C4-2B (cell line): ENCODE data around the gene TRAPPC13.
"Not testable (repeated sequence)": the region's sequence is repeated elsewhere in the genome, so short reads cannot be mapped to it uniquely, and the experiment has no call there.

ENCODE experiments used
- H3K27ac ChIP-seq: fragments of 450-650 bp; 2 replicates; pipeline ENCODE4 v1.5.1; 2017
- ZFX ChIP-seq: fragments of 450-650 bp; IDR thresholded peaks from 2 replicates; pipeline ENCODE4 v1.6.1; 2017
- TF ChIP-seq, protein P1 (sequence below): fragments of 450-650 bp; conservative IDR thresholded peaks from 2 replicates; pipeline ENCODE4 v1.5.1; 2017; ENCODE audit warnings: mild to moderate bottlenecking

The TRAPPC13 gene

DNA sequence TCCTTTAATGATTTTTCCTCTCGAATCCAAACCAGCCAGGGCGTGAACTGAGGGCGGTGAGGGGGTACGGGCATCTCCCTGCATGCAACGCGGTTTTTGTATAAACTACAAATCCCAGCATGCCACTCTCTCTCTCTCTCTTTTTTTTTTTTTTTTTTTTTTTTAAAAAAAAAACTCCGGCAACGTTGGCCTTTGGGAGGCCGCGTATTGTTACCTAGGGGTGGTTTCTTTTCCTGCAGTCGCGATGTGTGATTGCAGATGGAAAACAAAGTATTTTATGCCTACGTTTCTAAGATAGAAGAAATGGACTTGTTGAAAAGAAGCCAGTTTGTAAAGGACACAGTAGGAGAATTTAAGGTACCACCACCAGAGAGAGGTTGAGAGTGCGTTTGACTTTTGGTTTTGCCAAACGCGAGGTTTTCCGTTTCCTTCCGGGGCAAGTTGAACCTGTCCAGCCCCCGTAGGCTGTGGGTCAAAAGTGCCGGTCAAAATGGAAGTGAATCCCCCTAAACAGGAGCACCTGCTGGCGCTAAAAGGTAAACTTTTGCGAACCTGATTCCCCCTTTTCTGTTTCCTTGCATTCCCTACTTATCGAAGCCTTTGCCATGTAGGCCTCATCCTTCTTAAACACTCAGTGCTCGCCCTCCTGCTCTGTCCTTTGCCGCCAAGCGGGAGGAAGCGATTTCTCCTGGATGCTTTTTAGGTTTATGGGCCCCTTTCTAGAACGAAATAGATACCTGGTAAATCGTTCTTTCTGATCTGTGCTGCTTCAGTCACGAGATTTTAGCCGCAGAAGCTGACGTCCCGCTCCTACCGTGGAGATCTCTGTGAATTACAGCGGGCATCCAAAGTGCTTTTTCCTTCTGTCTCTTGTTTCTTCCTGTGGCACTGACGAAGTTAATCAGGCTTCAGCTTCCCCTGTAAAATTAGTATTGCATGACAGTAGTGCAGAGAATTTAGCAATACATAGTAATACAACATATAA, at the start of gene TRAPPC13, which contains the start of gene SHLD3:
TSS of gene TRAPPC13 (plus strand) at position 457 of the 985 bp plus-strand sequence. CDS start at position 491, 34 bp downstream.
TSS of gene SHLD3 (plus strand) at position 457 of the 985 bp plus-strand sequence. CDS start 4,561 bp downstream, outside the sequence.
- TF ChIP-seq, protein P1, sequence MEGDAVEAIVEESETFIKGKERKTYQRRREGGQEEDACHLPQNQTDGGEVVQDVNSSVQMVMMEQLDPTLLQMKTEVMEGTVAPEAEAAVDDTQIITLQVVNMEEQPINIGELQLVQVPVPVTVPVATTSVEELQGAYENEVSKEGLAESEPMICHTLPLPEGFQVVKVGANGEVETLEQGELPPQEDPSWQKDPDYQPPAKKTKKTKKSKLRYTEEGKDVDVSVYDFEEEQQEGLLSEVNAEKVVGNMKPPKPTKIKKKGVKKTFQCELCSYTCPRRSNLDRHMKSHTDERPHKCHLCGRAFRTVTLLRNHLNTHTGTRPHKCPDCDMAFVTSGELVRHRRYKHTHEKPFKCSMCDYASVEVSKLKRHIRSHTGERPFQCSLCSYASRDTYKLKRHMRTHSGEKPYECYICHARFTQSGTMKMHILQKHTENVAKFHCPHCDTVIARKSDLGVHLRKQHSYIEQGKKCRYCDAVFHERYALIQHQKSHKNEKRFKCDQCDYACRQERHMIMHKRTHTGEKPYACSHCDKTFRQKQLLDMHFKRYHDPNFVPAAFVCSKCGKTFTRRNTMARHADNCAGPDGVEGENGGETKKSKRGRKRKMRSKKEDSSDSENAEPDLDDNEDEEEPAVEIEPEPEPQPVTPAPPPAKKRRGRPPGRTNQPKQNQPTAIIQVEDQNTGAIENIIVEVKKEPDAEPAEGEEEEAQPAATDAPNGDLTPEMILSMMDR: no peak; the same call in 1 of the 2 replicates
- peak; percentile 81 for TF ChIP-seq ZFX
- H3K27ac ChIP-seq: peak within 1 kb of the TSS; percentile 88

- no peak overlapping the region for H3K27ac ChIP-seq
- TF ChIP-seq, protein P1: no peak
These were observed 47.7 kb upstream of the TRAPPC13 start for GRCh38 chr5:65577141-65577540.

- TF ChIP-seq, protein P1: peak; percentile 26
- no peak for TF ChIP-seq ZFX
- H3K27ac ChIP-seq: no peak overlapping the region
These were observed 36.1 kb upstream of the TRAPPC13 start for GRCh38 chr5:65588694-65589093.

GRCh38 chr5:65601761-65602160, 23.1 kb upstream of the TRAPPC13 start:
- not testable (repeated sequence) for H3K27ac ChIP-seq

DNA sequence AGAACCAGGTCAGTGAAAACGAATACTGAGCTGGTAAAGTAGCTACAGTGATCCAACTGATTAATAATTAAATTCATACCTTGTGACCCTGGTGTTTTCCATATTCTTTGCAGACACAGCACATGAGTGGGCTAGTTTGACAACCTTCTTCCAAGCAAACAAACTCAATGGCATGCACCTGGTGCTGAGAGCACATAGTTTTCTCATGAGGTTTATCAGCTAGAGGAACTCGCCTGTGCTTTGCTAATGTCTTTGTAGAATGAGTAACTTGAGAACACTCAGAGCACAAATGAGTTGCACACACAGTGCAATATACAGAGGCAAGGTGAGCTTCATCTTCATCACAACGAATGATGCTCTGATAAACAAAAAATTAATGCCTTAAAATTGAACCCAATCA, 13.3 kb upstream of the TRAPPC13 start:
- TF ChIP-seq, protein P1: no peak
- no peak for TF ChIP-seq ZFX
- no peak overlapping the region for H3K27ac ChIP-seq

GRCh38 chr5:65612298-65612907, 12.4 kb upstream of the TRAPPC13 start:
- H3K27ac ChIP-seq: no peak overlapping the region
- TF ChIP-seq ZFX: no peak
- TF ChIP-seq, protein P1: no peak

DNA sequence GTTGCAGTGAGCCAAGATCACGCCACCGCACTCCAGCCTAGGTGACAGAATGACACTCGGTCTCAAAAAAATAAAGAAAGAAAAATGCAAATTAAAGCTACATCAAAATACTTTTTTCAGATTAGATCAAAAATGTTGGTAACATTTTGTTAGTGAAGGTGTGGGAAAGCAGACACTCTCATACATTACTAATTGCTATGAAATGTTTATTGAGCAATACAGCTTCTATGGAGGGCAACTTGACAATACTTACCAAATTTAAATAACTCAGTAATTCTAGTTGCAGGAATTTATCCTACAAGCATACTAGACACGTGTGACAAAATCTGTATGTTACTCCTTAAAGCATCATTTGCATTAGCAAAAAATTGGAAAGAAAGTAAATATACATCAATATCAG, 4.8 kb upstream of the TRAPPC13 start:
- H3K27ac ChIP-seq: no peak overlapping the region
- no peak for TF ChIP-seq ZFX
- TF ChIP-seq, protein P1: no peak

GRCh38 chr5:65621961-65622360, 2.9 kb upstream of the TRAPPC13 start:
- not testable (repeated sequence) for H3K27ac ChIP-seq
